Endothelial cell of umbilical vein (primary cell): Measurements from ENCODE around the gene ELMO1. TPM values are rescaled to one million over a fixed set of nuclear protein-coding genes. Genes with fewer than 3 reads are reported as not detected.

Experiments
- BruUV-seq: library from RNA; stranded (reverse); fragments of 400-500 nt; replicated peaks from 2 replicates; lab custom pipeline; 2021; lab: Mats Ljungman, UMichigan
- CTCF ChIA-PET: fragments of 300-600, 350-600 bp; sonication (Branson Sonifier 250); formaldehyde crosslinking; loops from one replicate; lab custom pipeline; 2021; ENCODE audit warnings: antibody characterized with exemption, inconsistent platforms; lab: Charles Lee
- POLR2A ChIA-PET: fragments of 300-600, 350-600 bp; sonication (Branson Sonifier 250); formaldehyde crosslinking; loops from one replicate; lab custom pipeline; 2021; ENCODE audit warnings: antibody characterized with exemption, inconsistent platforms; lab: Charles Lee
- DNase-seq: peaks from one replicate; pipeline ENCODE4 v3.0.0-alpha.2; 2011; ENCODE audit warnings: low read depth, low spot score
- FAIRE-seq: peaks from 2 replicates; lab custom pipeline; 2011; peaks lifted over from hg19 to GRCh38; lab: Jason Lieb, UNC
- H2AFZ ChIP-seq: 2 replicates; pipeline ENCODE4 v1.6.0; 2012; ENCODE audit warnings: low read depth, low read length, control low read depth, inconsistent platforms
- H3K27ac ChIP-seq: 2 replicates; pipeline ENCODE4 v1.5.1; 2011; ENCODE audit warnings: low read depth, mild to moderate bottlenecking, control low read depth, low read length, moderate library complexity; ENCODE audit not compliant: insufficient read depth
- H3K27me3 ChIP-seq, 2 experiments: 2 replicates each; pipeline versions ENCODE4 v1.6.0 to v1.6.1; 2011; ENCODE audit warnings: low read length in 2 of 2, mixed read lengths in 1 of 2; ENCODE audit not compliant: control insufficient read depth in 2 of 2, insufficient read depth in 2 of 2
- H3K36me3 ChIP-seq, 2 experiments: 2 replicates in 1 of 2; 3 replicates in 1 of 2; pipeline ENCODE4 v1.5.1; 2011; ENCODE audit warnings: low read length in 2 of 2, mild to moderate bottlenecking in 1 of 2, moderate library complexity in 1 of 2; ENCODE audit not compliant: control insufficient read depth in 2 of 2, insufficient read depth in 2 of 2; ENCODE audit errors: extremely low read depth in 1 of 2
- H3K4me1 ChIP-seq: 3 replicates; pipeline ENCODE4 v1.5.1; 2011; ENCODE audit warnings: mild to moderate bottlenecking, low read length; ENCODE audit not compliant: control insufficient read depth, insufficient read depth; ENCODE audit errors: extremely low read depth
- H3K4me2 ChIP-seq: 2 replicates; pipeline ENCODE4 v1.6.1; 2011; ENCODE audit warnings: low read length, control low read depth, mixed read lengths; ENCODE audit not compliant: insufficient read depth
- H3K4me3 ChIP-seq, 3 experiments: fragments of 200-600 bp in 1 of 3; sonication (generic), shearing (Covaris generic) in 1 of 3; replicated peaks in 1 of 3; 2 replicates each; pipeline ENCODE4 v1.5.1; 2011 to 2016; ENCODE audit warnings: control low read depth in 3 of 3, low read length in 3 of 3, mild to moderate bottlenecking in 2 of 3, inconsistent platforms in 1 of 3, low read depth in 1 of 3, moderate library complexity in 1 of 3; ENCODE audit not compliant: insufficient read depth in 1 of 3
- H3K79me2 ChIP-seq: 2 replicates; pipeline ENCODE4 v1.6.0; 2012; ENCODE audit warnings: low read length, inconsistent platforms; ENCODE audit not compliant: control insufficient read depth, insufficient read depth
- H3K9ac ChIP-seq: replicated peaks from 2 replicates; pipeline ENCODE3; 2011; ENCODE audit warnings: low read length, control low read depth; ENCODE audit not compliant: insufficient read depth; ENCODE audit errors: extremely low read depth
- H3K9me1 ChIP-seq: replicated peaks from 3 replicates; pipeline ENCODE4 v1.6.0; 2011; ENCODE audit warnings: mild to moderate bottlenecking, low read length; ENCODE audit not compliant: control insufficient read depth, insufficient read depth; ENCODE audit errors: extremely low read depth
- H3K9me3 ChIP-seq: replicated peaks from 2 replicates; pipeline ENCODE4 v1.5.1; 2012; ENCODE audit warnings: low read length, inconsistent platforms; ENCODE audit not compliant: control insufficient read depth, insufficient read depth
- H4K20me1 ChIP-seq: replicated peaks from 2 replicates; pipeline ENCODE3; 2011; ENCODE audit warnings: mild to moderate bottlenecking, low read length; ENCODE audit not compliant: control insufficient read depth, insufficient read depth; ENCODE audit errors: extremely low read depth
- CTCF ChIP-seq, 2 donors: IDR thresholded peaks; 1 replicate in 1 of 2; 2 replicates in 1 of 2; pipeline ENCODE4 v1.5.1; 2011; ENCODE audit warnings: low read length in 2 of 2, mild to moderate bottlenecking in 2 of 2, moderate library complexity in 2 of 2, control low read depth in 1 of 2, inconsistent platforms in 1 of 2, low read depth in 1 of 2; ENCODE audit not compliant: insufficient read depth in 1 of 2; ENCODE audit errors: extremely low read depth in 1 of 2
- EZH2 ChIP-seq: IDR thresholded peaks from 2 replicates; pipeline ENCODE4 v1.6.1; 2012; ENCODE audit warnings: borderline replicate concordance, low read depth, mild to moderate bottlenecking, moderate library complexity, low read length, inconsistent platforms; ENCODE audit not compliant: severe bottlenecking
- FOS ChIP-seq: IDR thresholded peaks from 2 replicates; pipeline ENCODE4 v1.6.1; 2011; ENCODE audit warnings: mild to moderate bottlenecking, low read length, moderate library complexity, borderline replicate concordance; ENCODE audit not compliant: insufficient read depth
- GATA2 ChIP-seq: IDR thresholded peaks from 2 replicates; pipeline ENCODE4 v1.7.0; 2011; ENCODE audit warnings: low read depth, mild to moderate bottlenecking, moderate library complexity, mixed read lengths, low read length; ENCODE audit not compliant: insufficient read length, insufficient read depth
- JUN ChIP-seq: IDR thresholded peaks from 2 replicates; pipeline ENCODE4 v1.6.1; 2011; ENCODE audit warnings: borderline replicate concordance, low read depth; ENCODE audit not compliant: insufficient read length, insufficient read depth
- MYC ChIP-seq: IDR thresholded peaks from one replicate; pipeline ENCODE4 v1.6.1; 2011; ENCODE audit warnings: mild to moderate bottlenecking, low read depth, low read length
- POLR2A ChIP-seq: IDR thresholded peaks from 2 replicates; pipeline ENCODE4 v1.6.1; 2012; ENCODE audit warnings: low read depth, mild to moderate bottlenecking, control low read depth, low read length
- POLR2AphosphoS5 ChIP-seq: IDR thresholded peaks from 2 replicates; pipeline ENCODE4 v1.6.1; 2012; ENCODE audit warnings: low read depth, mild to moderate bottlenecking, control low read depth, low read length, moderate library complexity; ENCODE audit not compliant: insufficient read depth
- dilution Hi-C: fragments of 300-500 bp; cut with MboI; formaldehyde crosslinking; loops from one replicate; pipeline ENCODE4 v1.15.0; 2019; ENCODE audit warnings: low sequenced_read_pairs; ENCODE audit not compliant: extremely low pct_ligation_motif_present
- intact Hi-C: fragments of 100-400 bp; cut with micrococcal nuclease; formaldehyde crosslinking; loops from one replicate; pipeline ENCODE4 v1.10.0; 2022
- polyA plus RNA-seq, 4 experiments: library from polyadenylated mRNA; depleted of rRNA in 3 of 4; stranded (reverse) in 3 of 4; unstranded in 1 of 4; fragments of >200 nt; gene quantifications; 2 replicates each; pipeline versions ENCODE4 v1.2.1 to v1.2.3, GENCODE V29; 2011 to 2012; ENCODE audit warnings: missing spikeins in 1 of 4
- total RNA-seq: library from RNA; stranded (reverse); gene quantifications from 2 replicates; pipeline ENCODE4 v1.2.3, GENCODE V29; 2021
- TF ChIP-seq, protein P1 (sequence below): IDR thresholded peaks from 2 replicates; pipeline ENCODE4 v1.6.1; 2011; ENCODE audit not compliant: insufficient read depth, insufficient read length

Gene ELMO1
- total and polyA plus RNA-seq, 2 donors (not counting 3 experiments of a cell fraction or from before 2014, with no cell fraction given), result 17.0 to 30.6 TPM

DNA sequence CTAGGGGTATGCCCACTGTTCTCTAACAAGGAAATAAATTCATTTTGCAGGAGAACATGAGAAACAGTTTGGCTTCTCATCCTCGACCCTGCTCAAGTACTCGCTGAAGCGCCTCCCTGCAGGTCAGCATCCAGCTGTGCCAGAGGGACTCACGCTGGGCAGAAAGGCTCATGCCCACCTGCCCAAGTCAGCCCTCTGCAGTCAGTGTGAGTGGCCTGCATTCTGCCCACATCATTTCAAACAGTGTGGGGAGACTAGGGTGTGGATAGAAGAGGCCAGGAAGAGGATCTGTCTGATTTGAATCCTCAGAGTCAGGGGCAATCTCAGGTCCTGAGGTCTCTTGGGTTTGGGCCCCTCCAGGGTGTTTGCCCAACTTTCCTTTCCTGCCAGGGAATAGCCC is 297.8 kb downstream of the ELMO1 start:
- no peaks in the 10 kb centered on the region for H3K36me3 ChIP-seq
- POLR2A ChIA-PET, result no interaction called here
- intact Hi-C loops, result no loop called here
- no peak overlapping the region for H2AFZ ChIP-seq
- no peaks in the 10 kb centered on the region for H4K20me1 ChIP-seq
- FAIRE-seq (no peak), DNase-seq (no peak)
- no peak overlapping the region for H3K4me3 ChIP-seq
- no peak overlapping the region for H3K4me2 ChIP-seq
- no peaks in the 10 kb centered on the region for H3K9me3 ChIP-seq
- H3K9ac ChIP-seq, result no peak overlapping the region
- H3K27me3 ChIP-seq, result no peaks in the 10 kb centered on the region
- H3K27ac ChIP-seq, result no peak overlapping the region
- no TSS peak for BruUV-seq
- no peaks in the 10 kb centered on the region for H3K4me1 ChIP-seq
- H3K79me2 ChIP-seq, result no peaks in the 10 kb centered on the region
- dilution Hi-C loops, result no loop called here
- H3K9me1 ChIP-seq, result no peaks in the 10 kb centered on the region
- CTCF ChIA-PET, result no interaction called here
- TF ChIP-seq JUN (no peak), MYC (no peak)

DNA sequence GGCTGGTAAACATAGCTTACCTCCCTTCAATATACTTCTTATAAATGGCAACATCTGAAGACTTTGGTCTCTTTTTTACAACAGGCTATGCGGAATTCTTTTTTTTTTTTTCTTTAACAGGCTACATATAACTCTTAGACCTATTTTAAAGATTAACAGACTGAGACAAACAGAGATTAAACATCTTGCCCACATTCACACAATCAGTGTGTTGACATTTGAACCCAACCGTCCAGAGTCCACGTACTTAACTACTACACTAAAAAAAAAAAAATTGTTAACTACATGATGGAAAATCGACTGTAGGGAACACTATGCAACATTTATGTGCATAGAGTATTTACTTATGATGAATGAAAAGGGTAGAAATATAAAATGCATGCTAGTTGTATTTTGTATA is 298.5 kb downstream of the ELMO1 start:
- TF ChIP-seq EZH2 (no peak), GATA2 (no peak), POLR2AphosphoS5 (no peak), POLR2A (no peak), FOS (no peak), JUN (no peak), CTCF (IDR thresholded peaks at IDR 0.05; ENCODE audit: extremely low read depth in 1 of 2, insufficient read depth in 1 of 2, low read depth in 1 of 2, low read length in 2 of 2) (no peak), MYC (no peak)
- TF ChIP-seq, protein P1, sequence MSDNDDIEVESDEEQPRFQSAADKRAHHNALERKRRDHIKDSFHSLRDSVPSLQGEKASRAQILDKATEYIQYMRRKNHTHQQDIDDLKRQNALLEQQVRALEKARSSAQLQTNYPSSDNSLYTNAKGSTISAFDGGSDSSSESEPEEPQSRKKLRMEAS, result no peak
- Histone ChIP-seq H3K36me3 (no peaks in the 10 kb centered on the region), H3K4me1 (no peaks in the 10 kb centered on the region), H3K4me2 (no peak overlapping the region), H3K9me3 (no peaks in the 10 kb centered on the region), H4K20me1 (no peaks in the 10 kb centered on the region), H3K27me3 (no peaks in the 10 kb centered on the region), H3K79me2 (no peaks in the 10 kb centered on the region), H3K4me3 (no peak overlapping the region), H3K27ac (no peak overlapping the region), H3K9me1 (no peaks in the 10 kb centered on the region), H3K9ac (no peak overlapping the region), H2AFZ (no peak overlapping the region)
- ChIA-PET POLR2A (no interaction called here), CTCF (interaction anchor here (0.9 kb wide), 1 partner anchor 183 kb away, joined by 3 read pairs; no protein-coding TSS in a partner anchor)
- dilution Hi-C loops, result no loop called here
- BruUV-seq, result no TSS peak
- FAIRE-seq, result no peak
- no peak for DNase-seq
- intact Hi-C loops, result no loop called here
